ENCODE data around the gene CACTIN. TPM values are rescaled to one million over a fixed set of nuclear protein-coding genes. Genes with fewer than 3 reads are reported as not detected.
A peak's percentile ranks its signal among the peaks of the same experiment; 100 is the strongest.

CACTIN gene
- total RNA-seq, result 32.8 and 36.2 TPM in 2 replicates

DNA sequence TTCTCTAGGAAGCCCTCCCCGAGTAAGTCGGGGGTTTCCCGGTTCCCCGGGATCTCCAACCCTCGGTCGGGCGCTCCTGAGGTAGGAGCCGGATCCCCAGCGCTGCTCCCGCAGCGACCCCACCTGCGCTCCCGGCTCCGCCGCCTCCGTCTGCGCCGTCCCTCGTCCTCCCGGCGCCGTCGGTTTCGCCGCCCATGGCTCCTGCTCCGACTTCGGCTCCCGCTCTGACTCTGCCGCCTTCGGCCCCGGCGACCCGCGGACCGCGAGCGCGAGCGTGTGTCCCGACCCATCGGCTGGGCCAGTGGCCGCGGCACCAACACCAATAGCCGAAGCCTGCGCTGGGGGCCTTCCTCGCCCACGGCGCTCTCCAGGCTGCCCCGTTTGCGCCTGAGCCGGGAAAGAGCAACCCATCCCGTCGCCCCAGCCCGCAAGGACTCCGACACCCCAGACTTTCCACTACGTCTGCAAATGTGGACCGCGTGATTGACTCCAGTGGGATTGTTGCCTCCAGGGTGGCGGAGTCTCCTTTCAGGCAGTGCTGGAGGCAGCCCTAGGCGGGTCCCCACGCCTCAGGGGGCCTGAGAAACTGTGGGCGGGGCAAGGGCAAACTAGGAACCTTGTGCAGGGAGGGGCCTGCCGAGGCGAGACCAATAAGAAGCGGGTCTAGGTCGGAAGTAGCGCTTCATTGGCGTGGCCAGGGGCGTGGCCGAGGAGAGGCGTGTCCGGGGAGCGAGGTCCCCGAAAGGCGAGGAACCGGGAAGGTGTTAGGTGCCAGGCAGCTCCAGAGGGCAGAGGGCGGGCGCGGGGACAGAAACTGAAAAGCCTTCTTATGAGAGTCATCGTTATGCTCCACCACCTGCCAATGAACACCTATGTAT lies at the start of gene CACTIN:
Gene CACTIN (minus strand): TSS at position 318 of the 878 bp plus-strand sequence. CDS start 28 bp downstream, at position 290.
- no peaks in the 10 kb centered on the region for H3K27me3 Mint-ChIP-seq (ENCODE audit: low read depth)
- peaks cover 20% of the 10 kb centered on the region for H3K4me1 Mint-ChIP-seq (ENCODE audit: low read depth)
- peak within 1 kb of the TSS; percentile 96 for H3K4me3 Mint-ChIP-seq (ENCODE audit: low read depth)
- DNase-seq (ENCODE audit: low spot score), result peak; percentile 97
- H3K27ac Mint-ChIP-seq, result peak within 1 kb of the TSS; percentile 97
- H3K36me3 Mint-ChIP-seq (ENCODE audit: low read depth), result peaks cover 10% of the 10 kb centered on the region
- H3K9me3 Mint-ChIP-seq, result no peaks in the 10 kb centered on the region
- intact Hi-C loops (cut with micrococcal nuclease), result loop anchor here (5.0 kb wide), 1 partner anchor 69 kb away; the partner anchor contains the start of gene MFSD12

DNA sequence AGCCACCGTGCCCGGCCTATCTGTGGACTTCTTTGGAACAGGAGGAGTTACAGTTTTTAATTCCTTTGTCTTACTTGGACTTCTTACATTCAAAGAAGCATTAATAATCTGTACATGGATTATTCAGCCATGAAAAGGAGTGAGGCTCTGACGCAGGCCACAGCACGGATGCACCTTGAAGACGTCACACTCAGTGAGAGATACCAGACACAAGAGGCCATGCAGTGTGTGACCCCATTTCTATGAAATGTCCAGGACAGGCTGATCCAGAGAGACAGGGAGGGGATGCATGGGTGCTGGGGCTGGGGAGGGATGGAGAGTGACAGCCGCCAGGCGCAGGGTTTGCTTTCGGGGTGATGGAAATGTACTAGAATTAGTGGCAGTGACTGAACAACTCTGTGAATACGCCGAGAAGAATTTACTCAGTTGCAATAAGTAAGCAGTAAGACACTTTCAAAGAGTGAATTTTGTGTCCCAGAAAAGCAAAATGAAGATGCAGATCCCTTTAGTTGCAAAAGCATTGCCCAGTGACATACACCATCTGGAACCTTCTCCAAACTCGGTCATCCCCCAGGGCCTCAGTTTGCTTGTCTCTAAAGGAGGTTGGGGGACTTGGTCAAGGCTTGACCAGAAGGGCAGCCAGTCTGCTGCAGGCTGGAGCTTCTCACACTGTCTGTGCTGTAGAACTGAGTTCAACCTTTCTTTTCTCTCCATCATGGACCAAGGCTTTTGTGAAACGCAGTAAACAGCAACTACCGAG lies 48.4 kb upstream of the CACTIN start:
- peaks cover 6% of the 10 kb centered on the region for H3K4me1 Mint-ChIP-seq (ENCODE audit: low read depth)
- H3K9me3 Mint-ChIP-seq, result no peaks in the 10 kb centered on the region
- H3K4me3 Mint-ChIP-seq (ENCODE audit: low read depth), result no peak overlapping the region
- no peaks in the 10 kb centered on the region for H3K36me3 Mint-ChIP-seq (ENCODE audit: low read depth)
- H3K27ac Mint-ChIP-seq, result no peak overlapping the region
- intact Hi-C loops (cut with micrococcal nuclease), result no loop called here
- no peaks in the 10 kb centered on the region for H3K27me3 Mint-ChIP-seq (ENCODE audit: low read depth)
- DNase-seq (ENCODE audit: low spot score), result no peak

DNA sequence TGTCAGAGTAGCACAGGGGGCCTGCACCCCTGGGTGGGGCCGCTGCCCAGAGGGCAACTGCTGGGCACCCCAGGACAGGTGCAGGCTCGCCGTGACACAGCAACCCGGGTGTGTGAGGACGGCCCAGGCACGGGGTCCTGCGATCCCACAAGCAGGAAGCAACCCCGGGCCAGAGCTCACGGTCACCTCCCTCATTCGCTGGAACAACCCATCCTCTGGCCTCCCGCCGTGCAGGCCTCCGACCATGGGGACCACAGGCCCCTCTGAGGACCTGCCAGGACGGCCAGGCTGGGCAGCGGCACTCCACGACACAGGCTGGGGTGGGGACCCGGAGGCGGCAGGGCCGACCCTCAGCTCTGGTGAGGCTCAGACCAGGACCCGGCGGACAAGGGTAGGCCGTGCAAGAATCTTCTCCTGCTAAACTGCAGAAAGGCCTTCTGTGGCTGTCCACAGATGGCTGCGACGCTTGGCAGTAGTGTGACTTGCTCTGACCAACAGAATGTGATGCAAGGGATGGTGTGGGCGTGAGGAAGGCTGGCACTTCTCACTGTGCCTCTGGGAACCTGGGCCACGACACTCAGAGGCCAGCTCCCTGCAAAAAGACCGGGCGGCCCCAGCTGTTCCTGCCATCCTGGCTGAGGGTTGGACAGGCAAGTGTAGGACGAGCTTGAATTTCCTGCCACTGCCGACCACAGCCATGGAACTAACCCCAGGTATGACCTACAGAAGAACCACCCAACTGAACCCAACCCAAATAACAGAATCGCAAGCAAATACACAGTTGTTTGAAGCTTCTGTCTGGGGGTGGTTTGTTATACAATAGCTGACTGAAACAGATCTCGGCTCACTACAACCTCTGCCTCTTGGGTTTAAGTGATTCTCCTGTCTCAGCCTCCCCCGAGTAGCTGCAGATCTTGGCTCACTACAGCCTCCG lies 47.2 kb upstream of the CACTIN start:
- no peak overlapping the region for H3K27ac Mint-ChIP-seq
- no peaks in the 10 kb centered on the region for H3K9me3 Mint-ChIP-seq
- DNase-seq (ENCODE audit: low spot score), result no peak
- no peaks in the 10 kb centered on the region for H3K27me3 Mint-ChIP-seq (ENCODE audit: low read depth)
- intact Hi-C loops (cut with micrococcal nuclease), result no loop called here
- H3K36me3 Mint-ChIP-seq (ENCODE audit: low read depth), result no peaks in the 10 kb centered on the region
- H3K4me1 Mint-ChIP-seq (ENCODE audit: low read depth), result peaks cover 6% of the 10 kb centered on the region
- H3K4me3 Mint-ChIP-seq (ENCODE audit: low read depth), result no peak overlapping the region

DNA sequence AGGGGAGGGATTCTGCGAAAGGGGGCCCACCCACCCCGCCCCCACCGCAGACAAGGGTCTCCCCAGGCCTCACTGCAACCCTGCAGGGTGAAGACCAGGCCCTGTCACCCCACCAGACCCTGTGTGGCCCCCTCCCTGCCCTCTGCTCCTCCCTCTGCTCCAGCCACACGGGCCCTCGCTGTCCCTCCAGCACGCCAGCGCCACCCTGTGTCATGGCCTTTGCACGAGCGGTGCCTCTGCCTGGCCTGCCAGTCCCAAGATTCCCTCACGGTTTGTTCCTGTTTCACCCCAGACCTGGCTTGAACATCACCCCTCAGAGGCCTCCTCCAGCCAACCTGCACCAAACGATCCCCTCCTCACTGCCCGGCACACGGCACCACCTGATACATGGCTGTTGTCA lies 46.4 kb upstream of the CACTIN start:
- H3K4me1 Mint-ChIP-seq (ENCODE audit: low read depth), result peaks cover 6% of the 10 kb centered on the region
- intact Hi-C loops (cut with micrococcal nuclease), result no loop called here
- no peaks in the 10 kb centered on the region for H3K9me3 Mint-ChIP-seq
- DNase-seq (ENCODE audit: low spot score), result no peak
- no peak overlapping the region for H3K4me3 Mint-ChIP-seq (ENCODE audit: low read depth)
- no peaks in the 10 kb centered on the region for H3K27me3 Mint-ChIP-seq (ENCODE audit: low read depth)
- no peak overlapping the region for H3K27ac Mint-ChIP-seq
- H3K36me3 Mint-ChIP-seq (ENCODE audit: low read depth), result no peaks in the 10 kb centered on the region

DNA sequence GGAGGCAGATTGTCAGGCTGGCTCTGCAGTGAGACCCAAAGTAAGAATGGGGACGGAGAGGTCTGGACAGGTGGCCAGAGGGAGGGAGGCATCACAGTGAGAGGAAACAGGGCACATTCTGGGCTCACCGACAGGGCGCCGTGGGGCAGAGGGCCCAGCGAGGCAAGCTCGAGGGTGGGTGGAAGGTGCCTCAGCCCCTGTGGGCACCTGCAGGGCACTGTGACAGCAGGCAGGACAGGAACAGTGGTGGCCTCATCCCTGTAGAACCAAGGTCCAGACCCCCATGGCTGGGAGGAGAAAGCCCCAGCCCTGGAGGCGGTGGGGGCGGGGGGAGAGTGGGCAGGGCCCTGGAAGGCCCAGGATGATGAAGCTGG lies 46.0 kb upstream of the CACTIN start:
- Mint-ChIP-seq H3K4me1 (ENCODE audit: low read depth) (peaks cover 6% of the 10 kb centered on the region), H3K36me3 (ENCODE audit: low read depth) (no peaks in the 10 kb centered on the region), H3K9me3 (no peaks in the 10 kb centered on the region), H3K4me3 (ENCODE audit: low read depth) (no peak overlapping the region), H3K27me3 (ENCODE audit: low read depth) (no peaks in the 10 kb centered on the region), H3K27ac (peak overlapping the region; percentile 22)
- intact Hi-C loops (cut with micrococcal nuclease), result no loop called here
- DNase-seq (ENCODE audit: low spot score), result no peak

DNA sequence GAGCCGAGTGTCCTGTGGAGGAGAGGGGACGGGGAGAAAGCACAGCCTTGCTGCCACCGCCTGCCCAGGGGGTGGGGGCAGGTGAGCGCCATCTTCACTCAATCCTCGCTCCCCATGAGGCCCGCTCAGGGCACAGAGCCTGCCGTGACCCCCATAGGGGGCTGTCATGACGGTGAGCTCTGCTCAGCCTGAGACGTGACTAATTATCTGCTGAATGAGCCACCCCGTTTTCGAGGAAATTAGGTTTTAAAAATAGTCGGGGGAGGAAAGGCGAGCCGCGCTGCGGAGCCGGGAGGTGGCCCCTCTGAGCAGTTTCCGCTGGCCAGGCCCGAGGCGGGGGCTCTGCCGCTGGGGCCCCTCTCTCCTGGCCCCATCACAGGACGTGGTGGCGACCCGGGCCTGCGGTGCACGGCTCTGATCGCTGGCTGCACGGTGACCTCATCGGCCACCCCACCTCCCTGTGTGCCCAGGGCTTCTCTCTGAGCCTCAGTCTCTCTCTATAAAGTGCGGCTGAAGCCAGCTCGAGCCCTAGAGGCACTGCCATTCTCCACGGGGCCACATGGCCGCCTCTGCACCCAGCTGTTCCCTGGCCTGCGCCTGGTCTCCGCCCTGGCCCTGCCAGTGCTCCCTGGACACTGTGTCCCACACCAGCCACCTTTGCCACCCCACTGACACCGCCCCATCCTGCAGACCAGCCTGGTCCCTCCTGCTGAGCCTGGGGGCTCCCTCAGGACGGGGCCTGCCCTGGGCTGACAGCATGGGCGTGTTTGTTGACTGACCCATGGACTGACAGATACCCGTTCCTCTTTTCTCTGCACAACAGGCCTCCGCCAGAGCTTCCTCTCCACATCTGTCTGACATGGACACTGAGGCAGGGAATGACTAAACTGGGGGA lies 45.3 kb upstream of the CACTIN start:
- Mint-ChIP-seq H3K27me3 (ENCODE audit: low read depth) (no peaks in the 10 kb centered on the region), H3K27ac (peak overlapping the region; percentile 60), H3K4me1 (ENCODE audit: low read depth) (peaks cover 6% of the 10 kb centered on the region), H3K4me3 (ENCODE audit: low read depth) (no peak overlapping the region), H3K9me3 (no peaks in the 10 kb centered on the region), H3K36me3 (ENCODE audit: low read depth) (no peaks in the 10 kb centered on the region)
- intact Hi-C loops (cut with micrococcal nuclease), result loop anchor here (2.0 kb wide), 1 partner anchor 29 kb away; the partner anchor contains the start of gene PIP5K1C
- DNase-seq (ENCODE audit: low spot score), result no peak

DNA sequence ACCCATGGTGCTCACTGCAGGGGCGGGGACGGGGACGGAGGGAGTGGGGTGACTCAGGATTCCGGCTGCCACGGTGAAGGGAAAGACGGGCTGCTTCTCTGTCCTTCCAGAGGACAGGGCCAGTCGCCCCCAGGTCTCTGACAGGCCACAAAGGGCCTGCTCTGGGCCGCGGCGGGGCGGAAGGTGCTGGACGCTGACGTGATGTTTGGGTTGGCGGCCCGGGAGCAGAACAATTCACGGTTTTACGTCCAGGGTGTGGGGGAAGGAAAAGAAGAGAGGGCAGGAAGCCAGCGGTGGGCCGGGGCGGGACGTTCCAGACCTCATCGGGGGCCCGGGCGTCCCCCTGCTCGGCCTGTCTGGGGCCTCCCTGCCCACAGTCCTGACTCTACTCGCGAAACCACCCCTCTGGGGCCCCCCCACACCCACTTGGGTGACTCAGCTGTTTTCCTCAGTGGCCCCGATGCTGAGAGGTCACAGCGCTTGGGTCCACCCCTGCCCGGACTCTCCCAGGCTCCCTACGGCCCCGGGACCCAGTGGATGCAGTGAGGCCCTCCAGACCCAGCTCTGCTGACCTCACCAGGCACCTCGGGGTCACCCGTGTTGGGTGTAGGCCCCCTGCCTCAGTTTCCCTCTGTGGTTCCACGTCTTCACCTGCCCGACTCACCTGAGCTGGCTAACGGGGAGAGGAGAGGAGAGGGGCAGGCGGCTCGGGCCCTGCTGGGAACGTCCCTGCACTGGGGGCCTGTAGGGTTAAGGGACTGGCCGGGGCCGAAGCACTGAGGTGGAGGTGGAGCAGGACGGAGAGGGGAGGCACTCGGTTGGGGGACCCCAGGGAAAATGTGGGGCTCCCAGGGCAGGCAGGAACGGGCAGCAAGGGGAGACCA lies 44.4 kb upstream of the CACTIN start:
- H3K27ac Mint-ChIP-seq, result peak overlapping the region; percentile 68
- no peak for DNase-seq (ENCODE audit: low spot score)
- peak overlapping the region; percentile 47 for H3K4me3 Mint-ChIP-seq (ENCODE audit: low read depth)
- intact Hi-C loops (cut with micrococcal nuclease), result loop anchor here (2.0 kb wide), 1 partner anchor 30 kb away; the partner anchor contains the start of gene PIP5K1C
- H3K9me3 Mint-ChIP-seq, result no peaks in the 10 kb centered on the region
- H3K4me1 Mint-ChIP-seq (ENCODE audit: low read depth), result peaks cover 6% of the 10 kb centered on the region
- no peaks in the 10 kb centered on the region for H3K27me3 Mint-ChIP-seq (ENCODE audit: low read depth)
- H3K36me3 Mint-ChIP-seq (ENCODE audit: low read depth), result no peaks in the 10 kb centered on the region

DNA sequence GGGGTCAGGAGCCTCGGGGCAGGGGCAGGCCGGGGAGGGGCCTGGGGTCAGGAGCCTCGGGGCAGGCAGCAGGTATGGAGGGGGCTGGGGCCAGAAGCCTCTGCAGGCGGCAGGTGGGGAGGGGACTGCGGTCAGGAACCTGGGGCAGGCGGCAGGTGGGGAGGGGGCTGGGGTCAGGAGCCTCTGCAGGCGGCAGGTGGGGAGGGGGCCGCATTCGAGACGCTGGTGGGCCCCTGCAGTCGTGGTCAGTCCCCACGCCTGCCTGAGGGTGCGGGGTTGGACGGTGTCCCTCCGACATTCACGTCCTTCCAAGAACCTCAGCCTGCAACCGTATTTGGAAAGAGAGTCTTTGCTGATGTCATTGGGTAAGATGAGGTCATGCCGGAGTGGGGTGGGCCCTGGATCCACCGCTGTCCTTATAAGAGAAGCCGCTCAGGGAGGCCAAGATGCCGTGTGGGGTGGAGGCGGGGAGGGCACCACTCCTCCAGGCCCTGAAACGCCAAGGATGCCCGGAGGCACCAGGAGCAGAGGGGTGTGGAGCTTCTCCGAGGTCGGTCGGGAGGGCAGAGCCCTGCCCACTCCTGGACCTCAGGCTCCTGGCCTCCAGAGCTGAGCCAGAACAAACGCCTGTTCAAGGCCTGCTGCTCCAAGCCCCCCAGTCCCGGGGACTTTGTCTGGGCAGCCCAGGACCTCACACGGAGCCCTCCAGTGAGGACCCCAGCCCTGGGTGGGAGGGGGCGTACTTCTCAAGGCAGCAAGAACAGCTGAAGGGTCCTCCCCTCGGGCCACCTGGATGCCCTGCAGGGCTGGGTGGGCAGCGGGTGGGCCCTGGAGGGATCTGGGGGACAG lies 43.6 kb upstream of the CACTIN start:
- Mint-ChIP-seq H3K36me3 (ENCODE audit: low read depth) (no peaks in the 10 kb centered on the region), H3K27ac (no peak overlapping the region), H3K27me3 (ENCODE audit: low read depth) (no peaks in the 10 kb centered on the region), H3K4me3 (ENCODE audit: low read depth) (no peak overlapping the region), H3K9me3 (no peaks in the 10 kb centered on the region), H3K4me1 (ENCODE audit: low read depth) (peaks cover 6% of the 10 kb centered on the region)
- no peak for DNase-seq (ENCODE audit: low spot score)
- intact Hi-C loops (cut with micrococcal nuclease), result loop anchor here (2.0 kb wide), 1 partner anchor 31 kb away; the partner anchor contains the start of gene PIP5K1C

DNA sequence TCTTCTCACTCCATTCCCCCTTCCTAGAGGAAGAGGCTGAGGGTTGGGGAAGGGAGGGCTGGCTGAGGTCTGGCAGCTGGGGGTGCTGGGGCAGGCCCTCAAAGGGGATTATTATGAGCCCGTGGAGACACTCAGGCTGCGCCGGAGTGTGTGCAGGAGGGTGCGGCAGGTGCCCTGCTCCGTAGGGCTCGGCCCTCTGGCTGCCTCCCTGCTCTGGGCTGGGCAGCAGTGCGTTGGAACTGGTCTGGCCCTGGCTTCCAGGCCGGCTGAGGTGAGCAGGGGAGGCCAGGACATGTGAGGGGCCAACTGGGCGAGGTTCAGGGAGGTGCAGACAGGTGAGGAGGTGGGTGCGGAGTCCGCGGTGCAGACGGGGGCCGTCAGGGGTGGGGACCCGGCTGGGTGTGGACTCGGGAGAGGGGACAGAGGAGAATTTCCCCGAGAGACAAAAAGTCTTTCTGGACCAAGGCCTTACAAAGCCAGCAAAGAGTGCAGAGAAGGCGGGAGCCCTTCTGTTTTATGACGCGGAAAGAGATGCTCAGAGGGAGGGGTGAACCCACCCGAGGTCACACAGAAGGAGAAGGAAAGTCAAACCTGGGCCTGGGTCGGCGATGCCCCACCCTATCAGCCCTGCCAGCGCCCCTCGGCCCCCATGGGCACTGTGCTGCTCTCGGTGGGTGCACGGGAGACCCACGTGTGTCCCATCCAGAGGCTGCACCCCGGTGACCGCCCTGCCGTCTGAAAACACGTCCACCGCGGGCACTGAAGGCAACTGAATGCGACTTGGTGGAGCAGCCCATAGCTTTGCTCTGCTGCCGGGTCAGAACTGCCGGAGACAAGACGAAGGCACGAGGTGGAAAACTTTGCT lies 42.7 kb upstream of the CACTIN start:
- Mint-ChIP-seq H3K36me3 (ENCODE audit: low read depth) (no peaks in the 10 kb centered on the region), H3K27me3 (ENCODE audit: low read depth) (no peaks in the 10 kb centered on the region), H3K4me3 (ENCODE audit: low read depth) (no peak overlapping the region), H3K27ac (no peak overlapping the region), H3K9me3 (no peaks in the 10 kb centered on the region), H3K4me1 (ENCODE audit: low read depth) (peaks cover 6% of the 10 kb centered on the region)
- no peak for DNase-seq (ENCODE audit: low spot score)
- intact Hi-C loops (cut with micrococcal nuclease), result no loop called here
